ENCODE measurements around the gene KLC1. TPM values are rescaled to one million over a fixed set of nuclear protein-coding genes. Genes with fewer than 3 reads are reported as not detected.
A peak's percentile ranks its signal among the peaks of the same experiment; 100 is the strongest.

KLC1 gene
- total and polyA plus RNA-seq, 2 of the 13 experiments (the other 11 are each of a cell fraction or from before 2014, with no cell fraction given) = 53.2 to 63.5 TPM

GRCh38 chr14:103594265-103594664 lies 34.7 kb upstream of the KLC1 start:
- peak overlapping the region; percentile 64 for H3K27ac ChIP-seq (ENCODE audit: extremely low read length, insufficient read depth, low read length)
- TF ChIP-seq SALL1 (CRISPR knock-in tag; IDR thresholded peaks at IDR 0.05) (peak; percentile 34; the same call in 1 of the 2 replicates), ARID2 (CRISPR knock-in tag; IDR thresholded peaks at IDR 0.05; ENCODE audit: borderline replicate concordance) (no peak), ZNF557 (CRISPR knock-in tag; IDR thresholded peaks at IDR 0.05) (no peak), TBL1XR1 (IDR thresholded peaks at IDR 0.05; ENCODE audit: borderline replicate concordance, low read length, partially characterized antibody) (no peak), ZNF496 (CRISPR knock-in tag; IDR thresholded peaks at IDR 0.05; ENCODE audit: insufficient replicate concordance) (no peak), ZKSCAN8 (CRISPR knock-in tag; IDR thresholded peaks at IDR 0.05; ENCODE audit: borderline replicate concordance) (no peak), GATAD2A (CRISPR knock-in tag; IDR thresholded peaks at IDR 0.05) (0 out of 2 replicates have a peak, but pooled peaks have one; percentile 33), ZNF761 (CRISPR knock-in tag; conservative IDR thresholded peaks at IDR 0.05) (0 out of 2 replicates have a peak, but pooled peaks have one; percentile 45), POLR2A (IDR thresholded peaks at IDR 0.05; ENCODE audit: insufficient read depth in 1 of 2, low read depth in 2 of 2, low read length in 2 of 2) (peak in 1 of 2 experiments; percentile 36; a peak in 1 of 4 replicates), ELF3 (CRISPR knock-in tag; IDR thresholded peaks at IDR 0.05) (peak; percentile 35; the same call in 1 of the 2 replicates), GTF2F1 (IDR thresholded peaks at IDR 0.05; ENCODE audit: low read length) (no peak), ZNF343 (CRISPR knock-in tag; IDR thresholded peaks at IDR 0.05) (0 out of 2 replicates have a peak, but pooled peaks have one; percentile 34), SOX13 (IDR thresholded peaks at IDR 0.05) (no peak), SOX13 (CRISPR knock-in tag; conservative IDR thresholded peaks at IDR 0.05 in 1 of 2, IDR thresholded peaks at IDR 0.05 in 1 of 2) (peak in 1 of 2 experiments; percentile 41; a peak in 1 of 4 replicates), ZFX (CRISPR knock-in tag; IDR thresholded peaks at IDR 0.05; ENCODE audit: low read depth) (peak; percentile 33; the same call in 1 of the 2 replicates)
- TF ChIP-seq, protein P1, sequence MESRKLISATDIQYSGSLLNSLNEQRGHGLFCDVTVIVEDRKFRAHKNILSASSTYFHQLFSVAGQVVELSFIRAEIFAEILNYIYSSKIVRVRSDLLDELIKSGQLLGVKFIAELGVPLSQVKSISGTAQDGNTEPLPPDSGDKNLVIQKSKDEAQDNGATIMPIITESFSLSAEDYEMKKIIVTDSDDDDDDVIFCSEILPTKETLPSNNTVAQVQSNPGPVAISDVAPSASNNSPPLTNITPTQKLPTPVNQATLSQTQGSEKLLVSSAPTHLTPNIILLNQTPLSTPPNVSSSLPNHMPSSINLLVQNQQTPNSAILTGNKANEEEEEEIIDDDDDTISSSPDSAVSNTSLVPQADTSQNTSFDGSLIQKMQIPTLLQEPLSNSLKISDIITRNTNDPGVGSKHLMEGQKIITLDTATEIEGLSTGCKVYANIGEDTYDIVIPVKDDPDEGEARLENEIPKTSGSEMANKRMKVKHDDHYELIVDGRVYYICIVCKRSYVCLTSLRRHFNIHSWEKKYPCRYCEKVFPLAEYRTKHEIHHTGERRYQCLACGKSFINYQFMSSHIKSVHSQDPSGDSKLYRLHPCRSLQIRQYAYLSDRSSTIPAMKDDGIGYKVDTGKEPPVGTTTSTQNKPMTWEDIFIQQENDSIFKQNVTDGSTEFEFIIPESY (CRISPR knock-in tag; IDR thresholded peaks at IDR 0.05) = peak; percentile 28; the same call in 1 of the 2 replicates
- TF ChIP-seq, protein P2, sequence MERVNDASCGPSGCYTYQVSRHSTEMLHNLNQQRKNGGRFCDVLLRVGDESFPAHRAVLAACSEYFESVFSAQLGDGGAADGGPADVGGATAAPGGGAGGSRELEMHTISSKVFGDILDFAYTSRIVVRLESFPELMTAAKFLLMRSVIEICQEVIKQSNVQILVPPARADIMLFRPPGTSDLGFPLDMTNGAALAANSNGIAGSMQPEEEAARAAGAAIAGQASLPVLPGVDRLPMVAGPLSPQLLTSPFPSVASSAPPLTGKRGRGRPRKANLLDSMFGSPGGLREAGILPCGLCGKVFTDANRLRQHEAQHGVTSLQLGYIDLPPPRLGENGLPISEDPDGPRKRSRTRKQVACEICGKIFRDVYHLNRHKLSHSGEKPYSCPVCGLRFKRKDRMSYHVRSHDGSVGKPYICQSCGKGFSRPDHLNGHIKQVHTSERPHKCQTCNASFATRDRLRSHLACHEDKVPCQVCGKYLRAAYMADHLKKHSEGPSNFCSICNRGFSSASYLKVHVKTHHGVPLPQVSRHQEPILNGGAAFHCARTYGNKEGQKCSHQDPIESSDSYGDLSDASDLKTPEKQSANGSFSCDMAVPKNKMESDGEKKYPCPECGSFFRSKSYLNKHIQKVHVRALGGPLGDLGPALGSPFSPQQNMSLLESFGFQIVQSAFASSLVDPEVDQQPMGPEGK (CRISPR knock-in tag; IDR thresholded peaks at IDR 0.05) = 0 out of 2 replicates have a peak, but pooled peaks have one; percentile 20
- TF ChIP-seq, protein P3, sequence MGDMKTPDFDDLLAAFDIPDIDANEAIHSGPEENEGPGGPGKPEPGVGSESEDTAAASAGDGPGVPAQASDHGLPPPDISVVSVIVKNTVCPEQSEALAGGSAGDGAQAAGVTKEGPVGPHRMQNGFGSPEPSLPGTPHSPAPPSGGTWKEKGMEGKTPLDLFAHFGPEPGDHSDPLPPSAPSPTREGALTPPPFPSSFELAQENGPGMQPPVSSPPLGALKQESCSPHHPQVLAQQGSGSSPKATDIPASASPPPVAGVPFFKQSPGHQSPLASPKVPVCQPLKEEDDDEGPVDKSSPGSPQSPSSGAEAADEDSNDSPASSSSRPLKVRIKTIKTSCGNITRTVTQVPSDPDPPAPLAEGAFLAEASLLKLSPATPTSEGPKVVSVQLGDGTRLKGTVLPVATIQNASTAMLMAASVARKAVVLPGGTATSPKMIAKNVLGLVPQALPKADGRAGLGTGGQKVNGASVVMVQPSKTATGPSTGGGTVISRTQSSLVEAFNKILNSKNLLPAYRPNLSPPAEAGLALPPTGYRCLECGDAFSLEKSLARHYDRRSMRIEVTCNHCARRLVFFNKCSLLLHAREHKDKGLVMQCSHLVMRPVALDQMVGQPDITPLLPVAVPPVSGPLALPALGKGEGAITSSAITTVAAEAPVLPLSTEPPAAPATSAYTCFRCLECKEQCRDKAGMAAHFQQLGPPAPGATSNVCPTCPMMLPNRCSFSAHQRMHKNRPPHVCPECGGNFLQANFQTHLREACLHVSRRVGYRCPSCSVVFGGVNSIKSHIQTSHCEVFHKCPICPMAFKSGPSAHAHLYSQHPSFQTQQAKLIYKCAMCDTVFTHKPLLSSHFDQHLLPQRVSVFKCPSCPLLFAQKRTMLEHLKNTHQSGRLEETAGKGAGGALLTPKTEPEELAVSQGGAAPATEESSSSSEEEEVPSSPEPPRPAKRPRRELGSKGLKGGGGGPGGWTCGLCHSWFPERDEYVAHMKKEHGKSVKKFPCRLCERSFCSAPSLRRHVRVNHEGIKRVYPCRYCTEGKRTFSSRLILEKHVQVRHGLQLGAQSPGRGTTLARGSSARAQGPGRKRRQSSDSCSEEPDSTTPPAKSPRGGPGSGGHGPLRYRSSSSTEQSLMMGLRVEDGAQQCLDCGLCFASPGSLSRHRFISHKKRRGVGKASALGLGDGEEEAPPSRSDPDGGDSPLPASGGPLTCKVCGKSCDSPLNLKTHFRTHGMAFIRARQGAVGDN (CRISPR knock-in tag; IDR thresholded peaks at IDR 0.05) = peak; percentile 54

More at GRCh38 chr14:103594265-103594664, 34.7 kb upstream of the KLC1 start:
- Histone ChIP-seq H4K20me1 (ENCODE audit: insufficient read depth, low read length) (no peaks in the 10 kb centered on the region), H3K9ac (ENCODE audit: insufficient read depth, low read depth, low read length) (peak overlapping the region; percentile 60), H2AFZ (ENCODE audit: low read length) (no peak overlapping the region), H3K4me2 (ENCODE audit: low read depth, low read length) (peak overlapping the region; percentile 81), H3K9me3 (ENCODE audit: low read length) (no peaks in the 10 kb centered on the region), H3K27me3 (ENCODE audit: control insufficient read depth in 1 of 2, insufficient read depth in 2 of 2, low read length in 2 of 2) (no peaks in the 10 kb centered on the region), H3K79me2 (ENCODE audit: insufficient read depth, low read length) (no peaks in the 10 kb centered on the region), H3K4me1 (ENCODE audit: insufficient read depth, low read length) (peaks cover 37% of the 10 kb centered on the region), H3K4me3 (replicated peaks in 1 of 3; ENCODE audit: insufficient read depth in 1 of 3, low read depth in 2 of 3, low read length in 3 of 3) (peak overlapping the region in 2 of 3 experiments; percentile 36 to 56; a peak in 3 of 6 replicates), H3K36me3 (replicated peaks in 1 of 2; ENCODE audit: control insufficient read depth in 1 of 2, insufficient read depth in 2 of 2, low read length in 2 of 2) (peaks cover 3% of the 10 kb centered on the region in 2 experiments; a peak in 3 of 5 replicates)
- WGBS (ENCODE audit: low lambda C conversion rate) = 20% methylated on average over 9 of the region's 11 CpGs
- POLR2A ChIA-PET = interaction anchor here (1.9 kb wide), 1 partner anchor 286 kb away, joined by 6 read pairs; no protein-coding TSS in a partner anchor
- in situ Hi-C loops (cut with HindIII; ENCODE audit: extremely low pct_ligation_motif_present, low pct_unique_long_range_greater_than_20kb) = no loop called here
- FAIRE-seq (peak; percentile 66), DNase-seq (ENCODE audit: low spot score) (peak; percentile 70), ATAC-seq (peak; percentile 91)
- no TSS peak for BruUV-seq (replicated peaks)
- CTCF ChIA-PET (ENCODE audit: low intra/inter-chr PET ratio, low total read pairs) = no interaction called here
- intact Hi-C loops (cut with micrococcal nuclease; ENCODE audit: unreplicated experiment) = no loop called here

Data from HepG2 (cell line).